ENCODE data around the gene CRTAC1. TPM values are rescaled to one million over a fixed set of nuclear protein-coding genes. Genes with fewer than 3 reads are reported as not detected.

The CRTAC1 gene
- total RNA-seq, 4 donors from 2014 or later, result 1.4 to 3.5 (median 2.3) TPM

GRCh38 chr10:97969538-97970079 is 60.8 kb downstream of the CRTAC1 start:
- no peak overlapping the region for H3K4me3 ChIP-seq (ENCODE audit: low read depth, poor library complexity, severe bottlenecking)
- peak in 1 of 2 donors; percentile 17 for DNase-seq (ENCODE audit: low spot score in 2 of 2)
- intact Hi-C loops (cut with DNase I; ENCODE audit: low total_unique reads), result no loop called here
- TF ChIP-seq POLR2A (IDR thresholded peaks at IDR 0.05) (no peak), CTCF (IDR thresholded peaks at IDR 0.05) (no peak)
- 71 to 78% methylated on average over 4 of the region's 4 CpGs for WGBS, 2 donors

GRCh38 chr10:97964748-97965147 is 65.7 kb downstream of the CRTAC1 start:
- WGBS, 2 donors, result 75 to 78% methylated on average over 5 of the region's 5 CpGs
- H3K4me3 ChIP-seq (ENCODE audit: low read depth, poor library complexity, severe bottlenecking), result no peak overlapping the region
- TF ChIP-seq CTCF (IDR thresholded peaks at IDR 0.05) (no peak), POLR2A (IDR thresholded peaks at IDR 0.05) (no peak)
- intact Hi-C loops (cut with DNase I; ENCODE audit: low total_unique reads), result no loop called here
- peak in 1 of 2 donors; percentile 45 for DNase-seq (ENCODE audit: low spot score in 2 of 2)

GRCh38 chr10:97961945-97962344 is 68.5 kb downstream of the CRTAC1 start:
- intact Hi-C loops (cut with DNase I; ENCODE audit: low total_unique reads), result no loop called here
- TF ChIP-seq CTCF (IDR thresholded peaks at IDR 0.05) (no peak), POLR2A (IDR thresholded peaks at IDR 0.05) (no peak)
- WGBS, 2 donors, result 65 to 68% methylated on average over 7 of the region's 7 CpGs
- no peak overlapping the region for H3K4me3 ChIP-seq (ENCODE audit: low read depth, poor library complexity, severe bottlenecking)
- DNase-seq (ENCODE audit: low spot score in 2 of 2), result no peak

- no peak overlapping the region for H3K4me3 ChIP-seq (ENCODE audit: low read depth, poor library complexity, severe bottlenecking)
- DNase-seq (ENCODE audit: low spot score in 2 of 2), result no peak
- intact Hi-C loops (cut with DNase I; ENCODE audit: low total_unique reads), result no loop called here
- TF ChIP-seq POLR2A (IDR thresholded peaks at IDR 0.05) (no peak), CTCF (IDR thresholded peaks at IDR 0.05) (no peak)
- WGBS, 2 donors, result 51 to 57% methylated on average over 4 of the region's 4 CpGs
These were observed 70.0 kb downstream of the CRTAC1 start for GRCh38 chr10:97960269-97961056.

- TF ChIP-seq POLR2A (IDR thresholded peaks at IDR 0.05), result no peak
- TF ChIP-seq CTCF (IDR thresholded peaks at IDR 0.05), result no peak
- no peak overlapping the region for H3K4me3 ChIP-seq (ENCODE audit: low read depth, poor library complexity, severe bottlenecking)
- intact Hi-C loops (cut with DNase I; ENCODE audit: low total_unique reads), result no loop called here
- 84 to 86% methylated on average over 4 of the region's 4 CpGs for WGBS, 2 donors
- no peak for DNase-seq (ENCODE audit: low spot score in 2 of 2)
These were observed 81.0 kb downstream of the CRTAC1 start for GRCh38 chr10:97949462-97949861.

Measured in lower leg skin (tissue), 4 donors.